SJCRH30 (cell line): ENCODE data around the gene TCF12. TPM values are rescaled to one million over a fixed set of nuclear protein-coding genes. Genes with fewer than 3 reads are reported as not detected.
A peak's percentile ranks its signal among the peaks of the same experiment; 100 is the strongest.

Source experiments
- DNase-seq, 2 experiments: peaks; one replicate each; pipeline ENCODE4 v3.0.0-alpha.2; 2015 to 2020
- H3K27ac ChIP-seq: fragments of 250-450 bp; sonication (Bioruptor Pico); 2 replicates; pipeline ENCODE4 v1.5.1; 2020; ENCODE audit warnings: mild to moderate bottlenecking, moderate library complexity
- H3K27me3 ChIP-seq: fragments of 250-450 bp; sonication (Bioruptor Pico); 2 replicates; pipeline ENCODE4 v1.5.1; 2020; ENCODE audit warnings: mild to moderate bottlenecking, moderate library complexity
- H3K36me3 ChIP-seq: fragments of 250-450 bp; sonication (Bioruptor Pico); 2 replicates; pipeline ENCODE4 v1.5.1; 2020; ENCODE audit warnings: mild to moderate bottlenecking, moderate library complexity
- H3K4me1 ChIP-seq: fragments of 250-450 bp; sonication (Bioruptor Pico); 2 replicates; pipeline ENCODE4 v1.5.1; 2020; ENCODE audit warnings: mild to moderate bottlenecking, moderate library complexity
- H3K4me3 ChIP-seq: fragments of 250-450 bp; sonication (Bioruptor Pico); 2 replicates; pipeline ENCODE4 v1.5.1; 2020; ENCODE audit warnings: mild to moderate bottlenecking, moderate library complexity
- H3K9me3 ChIP-seq: fragments of 250-450 bp; sonication (Bioruptor Pico); replicated peaks from 2 replicates; pipeline ENCODE4 v1.5.1; 2020; ENCODE audit warnings: mild to moderate bottlenecking, moderate library complexity
- total RNA-seq: library from RNA; depleted of rRNA; stranded (reverse); fragments of >200 nt; shearing (Covaris generic); gene quantifications from 2 replicates; pipeline ENCODE4 v1.2.3, GENCODE V29; 2014; rRNA removed

Gene TCF12
- 162 and 173 TPM in 2 replicates for total RNA-seq

DNA sequence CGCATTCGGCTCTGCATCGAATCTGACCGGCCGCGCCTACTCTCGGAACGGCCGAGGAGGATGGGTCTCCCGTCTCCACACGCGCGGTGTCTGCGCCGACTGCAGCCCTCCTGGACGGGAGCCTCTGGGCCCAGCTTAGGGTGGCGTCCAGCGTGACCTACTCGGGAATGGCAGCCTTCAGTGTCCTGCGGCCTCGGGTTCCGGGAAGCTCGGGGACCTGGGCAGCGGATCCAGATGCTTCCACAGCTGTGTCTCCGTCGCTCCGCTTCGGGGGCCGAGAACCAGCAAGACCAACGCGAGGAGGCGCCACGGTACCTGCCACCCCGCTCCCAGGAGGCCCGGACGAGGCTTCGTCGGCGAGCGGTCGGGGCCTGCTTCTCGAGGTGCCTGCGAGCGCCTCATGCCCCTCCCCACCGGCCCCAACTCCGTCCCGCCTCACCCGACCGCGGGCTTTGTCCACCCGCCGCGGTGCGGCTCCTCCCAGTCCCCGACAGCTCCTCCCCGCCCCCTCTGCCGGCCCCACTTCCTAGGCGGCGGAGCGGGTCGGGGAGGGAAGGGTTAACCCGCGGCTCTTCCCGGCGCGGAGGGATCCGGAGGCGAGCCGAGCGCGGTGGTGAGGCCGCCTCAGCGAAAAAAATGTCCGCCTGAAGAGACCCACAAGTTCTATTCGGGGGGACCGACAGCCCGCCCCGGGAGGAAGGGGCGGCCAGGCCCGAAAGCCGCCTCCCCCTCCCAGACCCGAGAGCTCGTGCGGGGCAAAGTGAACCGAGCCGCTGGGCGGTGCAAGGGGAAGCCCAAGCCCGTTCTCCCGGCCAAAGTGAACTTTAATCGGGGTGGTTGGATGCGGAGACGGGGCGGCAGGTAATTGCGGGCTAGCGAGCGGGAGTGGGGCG, at the start of gene TCF12:
TCF12 (plus strand) TSS at position 599 of the 893 bp plus-strand sequence. CDS start 1,270 bp downstream, outside the sequence.
- Histone ChIP-seq H3K27me3 (no peaks in the 10 kb centered on the region), H3K27ac (peak within 1 kb of the TSS; percentile 75), H3K4me1 (peaks cover 6% of the 10 kb centered on the region; the same call in 1 of the 2 replicates), H3K9me3 (no peaks in the 10 kb centered on the region), H3K36me3 (peaks cover 30% of the 10 kb centered on the region), H3K4me3 (peak within 1 kb of the TSS; percentile 83)
- DNase-seq: peak; percentile 93 to 94

DNA sequence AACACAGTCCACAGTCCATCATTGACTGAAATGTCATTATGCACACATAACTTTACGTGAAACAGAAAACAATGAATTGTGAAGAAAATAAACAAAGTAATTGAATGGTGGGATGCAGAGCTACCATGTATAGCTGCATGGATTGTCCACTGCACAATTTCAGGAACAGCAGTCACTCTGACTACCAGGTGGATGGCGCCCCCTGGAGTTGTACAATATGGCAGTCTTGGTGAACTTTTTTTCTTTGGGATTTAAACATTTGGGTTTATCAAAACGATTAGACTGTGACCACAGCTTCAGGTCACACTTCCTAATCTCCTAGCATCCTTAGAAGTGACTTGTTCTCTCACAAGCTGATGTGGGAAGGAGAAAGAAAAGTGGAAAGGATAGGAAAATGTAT, 48.9 kb upstream of the TCF12 start:
- Histone ChIP-seq H3K9me3 (no peaks in the 10 kb centered on the region), H3K27me3 (no peaks in the 10 kb centered on the region), H3K4me3 (no peak overlapping the region), H3K4me1 (peaks cover 21% of the 10 kb centered on the region), H3K27ac (no peak overlapping the region), H3K36me3 (no peaks in the 10 kb centered on the region)
- DNase-seq: peak; percentile 40 to 72

DNA sequence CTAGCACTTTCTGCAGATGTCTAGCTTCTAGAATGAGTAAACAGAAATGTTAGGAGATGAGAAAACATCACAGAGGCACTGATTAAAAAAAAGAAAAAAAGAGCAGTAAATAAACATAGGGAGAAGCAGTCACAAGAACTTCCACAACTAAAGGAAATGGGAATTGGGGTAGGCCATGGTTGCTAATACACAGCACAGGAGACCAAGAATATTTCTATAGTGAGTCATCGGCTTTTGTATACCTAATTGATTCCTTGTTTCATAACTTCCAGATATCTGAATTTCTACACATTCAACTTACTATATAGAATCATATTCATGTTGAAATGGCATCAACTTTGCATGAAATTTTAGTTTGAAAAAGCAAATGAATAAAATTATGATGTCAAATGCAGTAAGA, 47.3 kb upstream of the TCF12 start:
- Histone ChIP-seq H3K27me3 (no peaks in the 10 kb centered on the region), H3K9me3 (no peaks in the 10 kb centered on the region), H3K27ac (no peak overlapping the region; the same call in 1 of the 2 replicates), H3K4me3 (no peak overlapping the region), H3K36me3 (no peaks in the 10 kb centered on the region), H3K4me1 (peaks cover 21% of the 10 kb centered on the region)
- peak in 1 of 2 experiments; percentile 38 for DNase-seq

DNA sequence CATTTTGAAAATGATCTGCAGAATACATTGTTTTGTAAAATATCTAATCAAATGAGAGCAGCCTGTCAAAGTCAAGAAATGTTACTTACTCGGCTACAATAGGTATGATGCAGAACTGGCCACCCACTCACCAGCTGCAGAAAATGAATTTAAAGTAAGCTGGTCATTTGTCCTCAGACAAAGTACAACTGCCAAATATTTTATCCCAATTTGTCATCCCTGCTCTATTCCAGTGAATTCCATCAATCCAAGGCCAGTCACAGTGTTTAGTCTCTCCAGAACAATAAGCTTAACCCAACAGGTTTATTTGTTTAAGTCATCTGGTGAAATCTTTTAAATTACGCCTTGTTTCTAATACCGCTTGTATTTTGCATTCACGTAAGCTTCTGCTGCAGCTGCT, 46.6 kb upstream of the TCF12 start:
- no peaks in the 10 kb centered on the region for H3K27me3 ChIP-seq
- H3K4me1 ChIP-seq: peaks cover 21% of the 10 kb centered on the region
- no peak overlapping the region for H3K4me3 ChIP-seq
- H3K36me3 ChIP-seq: no peaks in the 10 kb centered on the region
- H3K9me3 ChIP-seq: no peaks in the 10 kb centered on the region
- DNase-seq: peak in 1 of 2 experiments; percentile 13
- H3K27ac ChIP-seq: no peak overlapping the region; the same call in 1 of the 2 replicates

DNA sequence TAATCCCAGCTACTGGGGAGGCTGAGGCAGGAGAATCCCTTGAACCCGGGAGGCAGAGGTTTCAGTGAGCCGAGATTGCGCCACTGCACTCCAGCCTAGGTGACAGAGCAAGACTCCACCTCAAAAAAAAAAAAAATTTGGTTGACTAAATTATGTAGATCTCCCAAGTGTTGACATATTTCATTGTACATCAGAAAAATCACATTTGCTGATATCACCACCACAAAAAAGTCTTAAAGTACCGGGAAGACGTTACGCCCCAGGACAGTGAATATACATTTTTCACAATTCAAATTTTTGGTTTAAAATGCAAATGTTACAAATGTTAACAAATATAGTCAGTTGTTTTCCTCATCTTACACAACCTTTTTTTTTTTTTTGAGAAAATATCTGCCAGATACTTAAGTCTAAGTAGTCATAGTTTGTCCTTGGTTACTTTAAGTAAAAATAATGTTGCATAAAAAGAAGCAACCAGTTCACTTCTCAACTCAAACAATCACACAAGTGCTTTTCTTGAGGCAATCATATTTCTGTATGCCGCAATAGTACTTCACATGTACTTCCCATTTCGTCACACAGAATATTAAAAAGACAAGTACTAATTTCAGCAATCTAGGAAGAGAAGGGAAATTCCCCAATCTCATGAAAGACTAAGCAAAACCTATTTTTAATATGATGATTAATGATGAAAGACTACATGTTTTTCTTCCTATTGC, 41.0 kb upstream of the TCF12 start:
- Histone ChIP-seq H3K4me3 (no peak overlapping the region), H3K27me3 (no peaks in the 10 kb centered on the region), H3K36me3 (no peaks in the 10 kb centered on the region), H3K27ac (no peak overlapping the region), H3K4me1 (peaks cover 4% of the 10 kb centered on the region), H3K9me3 (no peaks in the 10 kb centered on the region)
- DNase-seq: no peak

DNA sequence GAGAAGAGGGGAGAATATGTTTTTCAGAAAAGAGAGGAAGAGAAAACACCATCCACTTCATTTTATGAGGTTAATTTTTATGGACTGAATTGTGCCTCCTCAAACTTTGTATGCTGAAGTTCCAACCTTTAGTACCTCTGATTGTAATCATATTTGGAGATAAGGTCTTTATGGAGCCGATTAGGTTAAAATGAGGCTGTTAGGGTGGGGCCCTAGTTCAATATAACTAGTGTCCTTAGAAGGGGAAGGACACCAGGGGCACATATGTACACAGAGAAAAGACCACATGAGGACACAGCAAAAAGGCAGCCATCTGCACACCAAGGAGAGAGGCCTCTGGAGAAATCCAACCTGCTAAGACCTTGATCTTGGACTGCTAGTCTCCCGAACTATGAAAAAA, 38.9 kb upstream of the TCF12 start:
- H3K27me3 ChIP-seq: no peaks in the 10 kb centered on the region
- no peaks in the 10 kb centered on the region for H3K36me3 ChIP-seq
- H3K9me3 ChIP-seq: no peaks in the 10 kb centered on the region
- no peak overlapping the region for H3K4me3 ChIP-seq
- no peak for DNase-seq
- no peaks in the 10 kb centered on the region for H3K4me1 ChIP-seq
- no peak overlapping the region for H3K27ac ChIP-seq

DNA sequence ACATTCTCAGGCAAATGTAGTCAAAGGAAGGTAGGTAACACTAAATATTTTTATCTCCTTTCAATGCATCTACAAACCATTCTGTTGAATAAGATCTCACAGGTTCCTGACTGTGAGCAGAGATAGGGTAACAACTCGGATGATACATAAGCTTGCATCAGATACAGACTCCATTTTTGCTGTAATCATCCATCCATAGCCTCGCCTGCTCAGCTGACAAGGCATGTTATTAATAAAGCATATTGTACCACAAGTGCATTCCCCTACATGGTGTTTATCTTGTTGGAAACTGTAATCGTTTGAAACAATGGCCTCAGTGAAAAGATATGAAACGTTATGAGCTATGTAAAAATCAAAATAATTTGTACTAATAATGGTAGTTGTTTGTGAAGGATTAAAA, 35.4 kb upstream of the TCF12 start:
- Histone ChIP-seq H3K9me3 (no peaks in the 10 kb centered on the region), H3K27me3 (no peaks in the 10 kb centered on the region), H3K4me1 (no peaks in the 10 kb centered on the region), H3K36me3 (no peaks in the 10 kb centered on the region), H3K4me3 (no peak overlapping the region), H3K27ac (no peak overlapping the region)
- no peak for DNase-seq

DNA sequence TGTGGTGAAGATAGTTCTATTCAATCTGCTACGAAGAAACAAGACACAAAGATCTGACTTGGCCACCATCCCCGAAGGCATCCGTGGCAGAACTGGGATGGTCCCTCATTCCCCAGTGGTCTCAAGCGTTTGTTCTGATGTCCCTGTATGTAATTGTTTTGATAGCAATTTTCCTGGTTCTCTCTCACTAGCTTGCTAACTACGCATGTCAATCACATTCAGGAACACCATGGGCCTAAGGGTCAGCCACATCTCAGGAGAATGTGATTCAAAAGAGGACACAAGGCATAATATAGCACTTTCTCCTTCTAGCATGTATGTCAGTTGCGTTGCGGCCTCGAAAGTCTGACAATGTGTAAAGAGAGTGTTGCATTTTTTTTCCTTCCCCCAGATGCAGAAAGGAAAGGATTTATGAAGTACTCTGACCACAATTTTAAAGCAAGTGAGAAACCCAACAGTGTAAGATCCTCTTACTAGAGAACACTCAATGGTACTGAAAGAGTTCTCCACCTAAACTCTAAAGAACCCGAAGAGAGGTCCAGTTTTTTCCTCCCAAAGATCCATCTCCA, 32.0 kb upstream of the TCF12 start:
- Histone ChIP-seq H3K4me1 (no peaks in the 10 kb centered on the region), H3K9me3 (no peaks in the 10 kb centered on the region), H3K27ac (peak overlapping the region; percentile 66), H3K36me3 (no peaks in the 10 kb centered on the region), H3K4me3 (peak overlapping the region; percentile 59), H3K27me3 (no peaks in the 10 kb centered on the region)
- DNase-seq: peak in 1 of 2 experiments; percentile 10

DNA sequence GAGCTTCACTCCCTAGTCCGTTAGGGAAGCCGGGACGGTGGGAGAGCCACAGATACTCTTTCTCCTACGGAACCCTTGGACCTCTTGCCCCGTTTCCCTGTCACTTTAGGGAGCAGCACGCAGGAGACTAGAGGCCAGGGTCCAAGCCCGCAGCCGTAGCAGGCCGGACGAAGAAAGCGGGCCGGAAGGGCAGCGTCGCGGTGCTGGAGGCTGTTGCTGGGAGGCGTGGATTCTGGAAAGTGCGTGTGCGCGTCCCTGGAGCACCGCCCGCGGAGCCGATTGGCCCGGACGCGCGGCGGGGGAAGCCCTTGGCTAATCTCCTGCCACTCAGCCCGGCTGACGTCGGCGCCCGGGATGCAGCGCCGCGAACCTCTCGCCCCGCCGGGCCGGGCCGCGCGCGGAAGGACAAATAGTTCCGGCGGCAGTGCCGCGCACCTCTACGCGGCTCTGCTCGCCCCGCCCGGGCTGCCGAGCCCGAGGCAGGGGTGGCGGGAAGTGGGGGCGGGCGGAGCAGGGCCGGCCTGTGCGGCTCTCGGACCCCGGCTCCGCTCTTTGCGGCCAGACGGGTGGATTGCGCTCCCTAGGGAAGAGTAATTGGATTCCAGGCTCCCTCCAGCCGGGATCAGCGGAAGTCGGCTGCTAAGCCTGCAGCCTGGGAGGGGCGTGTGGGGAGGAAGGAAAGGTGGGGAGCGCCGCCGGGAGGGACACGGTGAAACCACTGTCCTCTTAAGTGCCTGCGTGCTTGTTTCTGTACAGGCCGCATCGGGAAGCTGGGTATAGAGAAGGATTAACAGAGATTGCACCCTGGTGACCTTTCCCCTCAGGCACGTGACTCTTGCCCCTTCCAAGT, 31.3 kb upstream of the TCF12 start:
- Histone ChIP-seq H3K36me3 (no peaks in the 10 kb centered on the region), H3K4me1 (no peaks in the 10 kb centered on the region), H3K4me3 (peak overlapping the region; percentile 59), H3K27ac (peak overlapping the region; percentile 66), H3K27me3 (no peaks in the 10 kb centered on the region), H3K9me3 (no peaks in the 10 kb centered on the region)
- peak; percentile 93 to 94 for DNase-seq

DNA sequence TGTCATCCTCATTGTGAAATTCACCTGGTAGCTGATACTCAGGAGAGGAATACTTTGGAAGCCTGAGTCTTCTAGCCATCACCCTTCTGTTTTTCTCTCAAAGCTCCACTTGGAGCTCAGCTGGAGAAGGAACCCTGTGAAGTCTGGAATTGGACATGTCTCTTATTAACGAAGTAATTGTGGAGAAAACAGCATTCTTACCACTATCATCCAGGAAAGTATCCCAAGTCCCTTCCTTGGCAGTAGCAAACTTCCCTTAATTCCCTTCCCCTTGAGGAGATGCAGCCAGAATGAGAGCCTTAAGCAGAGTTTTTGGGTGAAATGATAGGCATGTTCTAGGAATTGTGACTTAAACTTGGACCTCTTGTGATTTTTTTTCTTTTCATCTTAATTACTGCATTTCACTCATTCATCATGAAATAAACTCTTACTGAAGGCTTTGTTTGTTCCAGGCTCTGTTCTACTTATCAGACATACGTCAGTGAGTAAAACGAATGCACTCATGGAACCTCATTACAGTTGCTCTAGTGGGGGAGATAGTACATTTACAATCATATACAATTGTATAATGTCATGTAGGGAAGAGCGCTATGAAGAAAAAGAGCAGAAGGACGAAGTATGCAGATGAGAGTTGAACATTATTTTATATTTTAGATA, 30.5 kb upstream of the TCF12 start:
- peak overlapping the region; percentile 59 for H3K4me3 ChIP-seq
- no peaks in the 10 kb centered on the region for H3K9me3 ChIP-seq
- no peaks in the 10 kb centered on the region for H3K36me3 ChIP-seq
- DNase-seq: no peak
- H3K27me3 ChIP-seq: no peaks in the 10 kb centered on the region
- H3K4me1 ChIP-seq: no peaks in the 10 kb centered on the region
- peak overlapping the region; percentile 66 for H3K27ac ChIP-seq

DNA sequence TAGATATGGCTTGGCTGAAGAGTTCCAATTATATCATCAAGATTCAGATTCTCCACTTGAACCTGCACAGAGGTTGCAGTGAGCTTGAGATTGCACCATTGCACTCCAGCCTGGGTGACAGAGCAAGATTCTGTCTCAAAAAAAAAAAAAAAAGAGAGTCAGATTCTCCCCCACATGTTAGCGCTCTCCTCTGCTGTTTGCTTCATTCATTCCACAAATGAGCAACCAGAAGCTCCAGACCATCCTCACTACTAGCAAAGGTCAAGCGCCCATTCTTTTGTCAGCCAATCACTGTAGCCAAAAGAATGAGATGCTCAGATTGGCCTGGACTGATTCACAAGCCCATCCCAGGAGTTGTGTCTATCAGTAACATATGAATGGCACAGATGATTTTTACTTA, 28.4 kb upstream of the TCF12 start:
- Histone ChIP-seq H3K27me3 (no peaks in the 10 kb centered on the region), H3K4me1 (no peaks in the 10 kb centered on the region), H3K9me3 (no peaks in the 10 kb centered on the region), H3K36me3 (no peaks in the 10 kb centered on the region), H3K27ac (no peak overlapping the region), H3K4me3 (no peak overlapping the region)
- DNase-seq: no peak

DNA sequence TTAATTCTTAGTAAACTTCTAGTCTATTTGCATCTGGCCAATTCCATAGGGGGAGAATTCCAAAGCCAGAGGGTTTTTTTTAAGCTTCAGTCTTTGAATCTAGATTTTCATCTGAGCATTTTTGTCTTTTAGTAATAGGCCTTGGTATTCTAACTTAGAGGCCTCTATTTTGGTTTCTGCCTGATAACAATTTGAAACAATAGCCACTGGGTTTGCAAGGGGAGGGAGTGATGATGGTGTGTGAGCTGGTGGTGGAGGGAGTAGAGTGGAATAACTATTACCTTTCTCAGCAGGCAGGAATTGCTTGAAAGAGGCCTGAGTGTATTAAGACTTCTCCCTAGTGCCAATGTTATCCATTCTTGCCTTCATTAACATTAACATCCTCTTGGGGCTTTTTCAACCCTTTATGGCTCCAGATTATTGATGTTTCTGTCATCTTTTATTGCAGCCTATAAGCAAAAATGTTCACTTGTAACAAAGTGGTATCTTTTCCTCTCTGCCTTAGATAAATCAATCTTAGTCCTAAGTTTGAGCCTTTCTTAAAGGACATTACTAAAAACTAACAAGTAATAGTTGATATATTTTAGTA, 26.5 kb upstream of the TCF12 start:
- Histone ChIP-seq H3K9me3 (no peaks in the 10 kb centered on the region), H3K4me3 (no peak overlapping the region), H3K36me3 (no peaks in the 10 kb centered on the region), H3K4me1 (no peaks in the 10 kb centered on the region), H3K27me3 (no peaks in the 10 kb centered on the region), H3K27ac (no peak overlapping the region)
- DNase-seq: no peak

DNA sequence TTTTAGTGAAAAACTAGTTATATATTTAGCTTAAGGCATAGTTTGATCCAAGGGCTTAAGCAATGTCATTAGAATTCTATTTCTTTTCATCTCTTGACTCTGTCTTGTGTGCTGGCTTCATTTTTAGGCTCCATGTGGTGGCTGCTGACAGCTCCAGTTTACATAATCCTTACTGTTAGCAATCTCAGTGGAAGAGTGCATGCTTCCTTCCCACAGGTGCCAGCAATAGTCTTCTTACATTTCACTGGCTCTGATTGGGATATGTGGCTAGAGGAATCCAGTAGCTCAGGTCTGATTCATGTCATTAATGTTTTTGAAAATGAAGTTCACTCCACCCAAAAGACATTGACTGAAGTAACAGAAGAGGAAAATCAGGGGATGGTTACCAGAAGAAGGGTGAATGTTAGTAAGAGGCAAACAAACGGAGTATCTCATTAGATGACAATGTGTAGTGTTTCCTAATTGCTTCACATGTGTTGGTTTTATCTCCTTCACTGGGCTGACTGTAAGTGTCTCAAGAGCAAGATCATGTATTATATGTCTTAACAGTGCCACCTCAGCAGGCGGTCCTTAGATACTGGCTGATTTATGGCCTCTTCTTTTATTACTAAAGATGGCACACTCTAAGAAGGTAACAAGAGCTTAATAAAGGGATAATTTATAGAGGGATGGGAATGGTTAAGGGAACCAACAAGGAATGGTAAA, 25.6 kb upstream of the TCF12 start:
- DNase-seq: no peak
- Histone ChIP-seq H3K27me3 (no peaks in the 10 kb centered on the region), H3K4me3 (no peak overlapping the region), H3K4me1 (no peaks in the 10 kb centered on the region; the same call in 1 of the 2 replicates), H3K27ac (no peak overlapping the region), H3K36me3 (no peaks in the 10 kb centered on the region), H3K9me3 (no peaks in the 10 kb centered on the region)
